GM12801 (cell line): Measurements from ENCODE around the gene ERICH2.

ENCODE experiments used
- TF ChIP-seq, protein P1 (sequence below): IDR thresholded peaks from one replicate; pipeline ENCODE4 v1.5.1; 2011; ENCODE audit warnings: control low read depth; ENCODE audit not compliant: insufficient read length; ENCODE audit errors: extremely low read depth

ERICH2 gene

DNA sequence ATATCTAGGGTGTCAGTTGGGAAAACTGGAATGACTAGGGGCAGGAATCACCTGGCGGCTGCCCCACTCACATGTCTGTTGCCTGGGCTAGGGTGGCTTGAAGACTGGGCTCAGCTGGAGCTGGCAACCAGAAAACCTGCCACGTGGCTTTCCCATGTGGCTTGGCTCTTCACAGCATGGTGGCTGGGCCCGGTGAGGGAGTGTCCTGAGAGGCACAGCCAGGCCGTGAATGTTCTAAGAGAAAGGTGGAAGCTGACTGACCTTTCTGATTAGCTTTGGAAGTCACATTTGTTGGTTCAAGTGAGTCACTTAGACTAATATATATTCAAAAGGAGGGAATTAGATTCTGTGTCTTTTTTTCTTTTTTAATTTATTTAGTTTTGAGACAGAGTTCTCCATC is 32.4 kb upstream of the ERICH2 start:
- TF ChIP-seq, protein P1, sequence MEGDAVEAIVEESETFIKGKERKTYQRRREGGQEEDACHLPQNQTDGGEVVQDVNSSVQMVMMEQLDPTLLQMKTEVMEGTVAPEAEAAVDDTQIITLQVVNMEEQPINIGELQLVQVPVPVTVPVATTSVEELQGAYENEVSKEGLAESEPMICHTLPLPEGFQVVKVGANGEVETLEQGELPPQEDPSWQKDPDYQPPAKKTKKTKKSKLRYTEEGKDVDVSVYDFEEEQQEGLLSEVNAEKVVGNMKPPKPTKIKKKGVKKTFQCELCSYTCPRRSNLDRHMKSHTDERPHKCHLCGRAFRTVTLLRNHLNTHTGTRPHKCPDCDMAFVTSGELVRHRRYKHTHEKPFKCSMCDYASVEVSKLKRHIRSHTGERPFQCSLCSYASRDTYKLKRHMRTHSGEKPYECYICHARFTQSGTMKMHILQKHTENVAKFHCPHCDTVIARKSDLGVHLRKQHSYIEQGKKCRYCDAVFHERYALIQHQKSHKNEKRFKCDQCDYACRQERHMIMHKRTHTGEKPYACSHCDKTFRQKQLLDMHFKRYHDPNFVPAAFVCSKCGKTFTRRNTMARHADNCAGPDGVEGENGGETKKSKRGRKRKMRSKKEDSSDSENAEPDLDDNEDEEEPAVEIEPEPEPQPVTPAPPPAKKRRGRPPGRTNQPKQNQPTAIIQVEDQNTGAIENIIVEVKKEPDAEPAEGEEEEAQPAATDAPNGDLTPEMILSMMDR, result no peak

DNA sequence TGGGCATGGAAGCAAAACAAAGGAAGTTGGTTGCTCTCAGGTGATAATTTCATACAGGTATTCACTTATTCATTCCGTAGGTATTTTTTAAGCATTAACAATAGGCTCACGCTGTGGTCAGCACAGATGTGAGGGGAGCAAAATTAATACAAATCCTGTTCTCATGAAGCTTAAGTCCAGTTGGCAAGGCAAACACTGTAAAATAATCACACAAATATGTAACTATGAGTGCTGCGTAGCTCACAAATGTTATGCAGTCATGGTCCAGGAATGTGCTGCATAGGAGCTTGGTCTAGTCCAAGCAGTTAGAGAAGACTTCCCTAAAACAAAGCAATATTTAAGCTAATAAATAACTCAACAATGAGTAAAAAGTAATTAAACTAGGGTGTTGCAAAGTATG is 31.1 kb upstream of the ERICH2 start:
- TF ChIP-seq, protein P1, result no peak

DNA sequence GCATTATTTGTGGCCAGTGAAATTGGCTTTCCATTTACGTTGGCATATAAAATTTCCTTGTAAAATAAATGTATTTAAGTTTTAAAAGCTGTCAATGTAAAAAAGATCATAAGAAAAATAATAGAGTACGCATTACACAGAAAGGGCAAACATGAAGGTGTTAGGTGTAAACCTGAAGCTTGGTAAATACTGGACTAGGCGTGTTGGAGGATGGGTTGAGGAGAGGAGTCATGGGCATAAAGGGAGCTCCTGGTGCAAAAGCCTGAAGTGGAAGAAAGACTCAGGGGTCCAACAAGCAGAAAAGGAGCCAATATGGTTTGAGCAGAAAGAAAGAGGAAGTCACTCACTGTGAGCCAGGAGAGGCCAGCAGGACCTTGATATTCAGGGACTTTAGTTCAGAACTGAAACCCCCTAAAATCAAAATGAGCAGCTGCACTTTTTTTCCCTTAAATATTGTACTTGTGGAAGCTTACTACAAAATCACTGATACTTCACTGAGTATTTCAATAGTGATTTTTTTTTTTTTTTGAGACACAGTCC is 30.6 kb upstream of the ERICH2 start:
- TF ChIP-seq, protein P1, result no peak

DNA sequence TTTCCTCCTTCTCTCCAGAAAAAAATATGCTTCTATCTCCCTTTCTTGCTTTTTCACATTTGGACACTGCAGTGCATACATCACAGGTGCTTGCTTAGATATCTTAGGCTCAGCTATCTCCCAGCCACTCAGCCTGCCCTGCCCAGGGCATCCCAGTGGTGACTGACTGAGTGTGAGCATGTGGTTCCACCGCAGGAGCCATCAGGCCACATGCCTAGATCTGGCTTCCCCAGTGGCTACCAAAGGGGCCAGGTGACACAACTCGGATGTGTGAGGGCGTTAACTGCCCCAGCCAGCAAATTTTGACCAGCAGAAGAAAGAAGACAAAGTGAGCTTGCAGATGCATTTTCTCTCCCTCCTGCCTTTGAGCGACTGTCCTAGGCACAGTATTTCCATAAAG is 29.5 kb upstream of the ERICH2 start:
- TF ChIP-seq, protein P1, result no peak

DNA sequence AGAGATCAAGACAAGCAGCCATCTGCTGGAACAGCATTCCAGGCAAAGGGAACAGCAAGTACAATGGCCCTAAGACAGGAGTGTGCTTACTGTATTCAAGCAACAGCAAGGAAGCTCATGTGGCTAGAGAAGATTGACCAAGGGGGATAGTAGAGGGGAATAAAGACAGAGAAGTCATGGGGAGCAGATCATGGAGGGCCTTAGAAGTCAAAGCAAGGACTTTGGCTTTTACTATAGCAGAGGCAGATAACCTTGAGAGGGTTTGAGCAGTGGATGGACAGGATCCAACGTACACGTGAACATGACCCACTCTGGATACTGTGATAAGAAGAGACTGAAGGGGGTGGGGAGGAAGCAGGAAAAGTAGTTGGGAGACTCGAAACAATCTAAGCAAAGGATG is 28.2 kb upstream of the ERICH2 start:
- TF ChIP-seq, protein P1, result no peak

DNA sequence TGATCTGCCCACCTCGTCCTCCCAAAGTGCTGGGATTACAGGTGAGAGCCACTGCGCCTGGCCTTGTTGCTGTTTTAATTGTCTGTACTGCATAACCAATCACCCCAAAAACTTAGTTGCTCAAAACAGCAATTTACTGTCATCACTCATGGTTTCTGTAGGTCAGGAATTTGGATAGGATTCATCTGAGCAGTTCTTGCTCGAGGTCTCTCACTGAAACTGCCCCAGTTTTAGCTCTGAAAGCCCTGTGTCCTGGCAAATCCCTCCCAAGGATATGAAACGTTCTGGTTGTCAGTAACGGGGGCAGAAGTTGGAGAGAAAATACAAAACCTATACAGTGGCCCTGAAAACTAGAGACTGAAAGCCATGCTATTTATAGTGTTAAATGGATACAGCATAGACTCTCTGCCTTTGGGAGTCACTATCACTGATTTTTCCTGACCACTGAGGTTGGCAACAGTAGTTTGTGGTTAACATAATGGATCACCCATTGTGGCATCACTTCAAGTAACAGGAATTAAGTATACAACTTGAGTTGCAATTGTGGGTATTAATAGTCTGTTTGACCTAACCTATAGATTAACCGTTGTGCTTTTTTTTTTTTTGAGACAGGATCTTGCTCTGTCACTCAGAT is 27.2 kb upstream of the ERICH2 start:
- TF ChIP-seq, protein P1, result no peak

DNA sequence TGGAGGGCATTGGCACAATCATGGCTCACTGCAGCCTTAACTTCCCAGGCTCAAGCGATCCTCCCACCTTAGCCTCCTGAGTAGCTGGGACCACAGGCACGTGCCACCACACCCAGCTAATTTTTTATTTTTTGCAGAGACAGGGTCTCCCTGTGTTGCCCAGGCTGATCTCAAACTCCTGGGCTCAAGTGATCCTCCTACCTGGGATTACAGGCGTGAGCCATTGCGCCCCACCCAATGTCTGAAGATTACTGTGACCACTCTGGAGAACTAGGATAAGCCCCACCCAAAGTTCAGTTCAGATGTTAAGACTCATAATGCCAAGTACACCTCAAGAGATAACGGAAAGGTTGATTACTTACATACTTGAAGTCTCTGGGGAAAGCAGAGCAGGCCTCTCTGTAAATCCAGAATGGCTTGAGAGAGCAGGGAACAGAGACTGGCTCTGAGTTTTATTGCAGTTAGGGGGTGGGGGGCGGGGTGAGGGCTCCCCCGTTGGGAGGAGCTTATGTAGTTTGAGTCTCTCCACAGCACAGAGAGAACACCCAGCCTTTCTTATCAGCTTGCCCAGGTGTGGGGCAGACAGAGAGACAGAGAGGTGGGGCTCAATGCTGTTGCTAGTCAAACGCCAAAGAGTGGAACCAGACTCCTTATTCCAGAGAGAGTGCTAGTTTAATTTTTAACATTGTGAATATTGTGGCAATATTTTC is 26.5 kb upstream of the ERICH2 start:
- TF ChIP-seq, protein P1, result no peak
